H1 (cell line): Measurements from ENCODE around the gene ZNF316. TPM values are rescaled to one million over a fixed set of nuclear protein-coding genes. Genes with fewer than 3 reads are reported as not detected.

ENCODE experiments used
- CTCF ChIA-PET: fragments of 300-600 bp; sonication (Branson Sonifier 250); formaldehyde crosslinking; loops from one replicate; lab custom pipeline; 2021; ENCODE audit not compliant: partially characterized antibody; lab: Charles Lee
- POLR2A ChIA-PET: fragments of 300-600 bp; sonication (Branson Sonifier 250); formaldehyde crosslinking; loops from one replicate; lab custom pipeline; 2021; ENCODE audit warnings: inconsistent platforms; ENCODE audit not compliant: partially characterized antibody; lab: Charles Lee
- DNase-seq, 2 experiments: peaks; one replicate each; pipeline versions ENCODE4 v3.0.0 to v3.0.0-alpha.2; 2010 to 2022; ENCODE audit warnings: low spot score in 2 of 2, low read depth in 1 of 2, mixed read lengths in 1 of 2
- FAIRE-seq: peaks from 2 replicates; lab custom pipeline; 2011; peaks lifted over from hg19 to GRCh38; lab: Jason Lieb, UNC
- H2AFZ ChIP-seq: 2 replicates; pipeline ENCODE4 v1.8.1; 2012; ENCODE audit warnings: low read length, inconsistent platforms
- H2AK5ac ChIP-seq: 2 replicates; pipeline ENCODE4 v1.6.1; 2013; ENCODE audit warnings: low read depth, low read length
- H2BK120ac ChIP-seq: replicated peaks from 2 replicates; pipeline ENCODE3; 2013; ENCODE audit warnings: low read depth, low read length, inconsistent platforms
- H2BK12ac ChIP-seq: 2 replicates; pipeline ENCODE4 v1.6.1; 2013; ENCODE audit warnings: low read depth, low read length
- H2BK15ac ChIP-seq: 2 replicates; pipeline ENCODE4 v1.6.1; 2013; ENCODE audit warnings: low read length
- H2BK20ac ChIP-seq: 2 replicates; pipeline ENCODE4 v1.6.1; 2013; ENCODE audit warnings: low read length
- H2BK5ac ChIP-seq: 2 replicates; pipeline ENCODE4 v1.6.1; 2013; ENCODE audit warnings: low read depth, low read length
- H3K14ac ChIP-seq: 2 replicates; pipeline ENCODE4 v1.6.1; 2013; ENCODE audit warnings: inconsistent platforms; ENCODE audit not compliant: insufficient read length
- H3K18ac ChIP-seq: 2 replicates; pipeline ENCODE4 v1.6.1; 2013; ENCODE audit warnings: low read length; ENCODE audit errors: extremely low read depth
- H3K23ac ChIP-seq: 2 replicates; pipeline ENCODE4 v1.6.1; 2013; ENCODE audit warnings: inconsistent platforms; ENCODE audit not compliant: insufficient read length
- H3K23me2 ChIP-seq: 2 replicates; pipeline ENCODE4 v1.6.1; 2013; ENCODE audit warnings: low read depth, low read length
- H3K27ac ChIP-seq: 2 replicates; pipeline ENCODE4 v1.6.1; 2011; ENCODE audit warnings: low read depth, low read length, inconsistent platforms
- H3K27me3 ChIP-seq, 4 experiments: replicated peaks in 1 of 4; 1 replicate in 1 of 4; 2 replicates in 3 of 4; pipeline versions ENCODE4 v1.6.1 to v1.8.1; 2011 to 2013; ENCODE audit warnings: low read length in 3 of 4, mild to moderate bottlenecking in 3 of 4, inconsistent platforms in 2 of 4, mixed read lengths in 2 of 4, moderate library complexity in 1 of 4; ENCODE audit not compliant: control insufficient read depth in 3 of 4, insufficient read depth in 3 of 4; ENCODE audit errors: extremely low read depth in 1 of 4
- H3K36me3 ChIP-seq, 4 experiments: 2 replicates each; pipeline versions ENCODE4 v1.6.1 to v1.8.1; 2011 to 2013; ENCODE audit warnings: mild to moderate bottlenecking in 4 of 4, low read length in 3 of 4, moderate library complexity in 2 of 4, control low read depth in 1 of 4, inconsistent platforms in 1 of 4; ENCODE audit not compliant: insufficient read depth in 4 of 4, control insufficient read depth in 2 of 4
- H3K4ac ChIP-seq: replicated peaks from 2 replicates; pipeline ENCODE3; 2013; ENCODE audit warnings: low read length, low read depth, mixed read lengths, inconsistent platforms; ENCODE audit not compliant: insufficient read length
- H3K4me1 ChIP-seq, 4 experiments: replicated peaks in 1 of 4; 1 replicate in 1 of 4; 2 replicates in 3 of 4; pipeline versions ENCODE4 v1.6.1 to v1.8.1; 2011 to 2013; ENCODE audit warnings: low read length in 3 of 4, inconsistent platforms in 2 of 4, mixed read lengths in 1 of 4; ENCODE audit not compliant: insufficient read depth in 4 of 4, control insufficient read depth in 3 of 4
- H3K4me2 ChIP-seq, 2 experiments: 2 replicates each; pipeline versions ENCODE4 v1.6.1 to v1.8.1; 2011 to 2013; ENCODE audit warnings: low read depth in 2 of 2, low read length in 2 of 2, control low read depth in 1 of 2, inconsistent platforms in 1 of 2, mild to moderate bottlenecking in 1 of 2; ENCODE audit not compliant: insufficient read depth in 1 of 2
- H3K4me3 ChIP-seq, 4 experiments: fragments of 200-600, 300-600 bp in 1 of 4; sonication (generic), shearing (Covaris generic), sonication (Bioruptor Twin) in 1 of 4; 2 replicates each; pipeline versions ENCODE4 v1.5.1 to v1.8.1; 2011 to 2016; ENCODE audit warnings: low read length in 4 of 4, low read depth in 3 of 4, control low read depth in 2 of 4, inconsistent platforms in 2 of 4, mild to moderate bottlenecking in 2 of 4, mixed read lengths in 1 of 4, moderate library complexity in 1 of 4; ENCODE audit not compliant: insufficient read depth in 2 of 4; ENCODE audit errors: extremely low read depth in 1 of 4
- H3K56ac ChIP-seq: replicated peaks from 2 replicates; pipeline ENCODE3; 2013; ENCODE audit warnings: low read depth, mild to moderate bottlenecking, mixed read lengths, low read length, inconsistent platforms; ENCODE audit not compliant: insufficient read length
- H3K79me1 ChIP-seq: 2 replicates; pipeline ENCODE4 v1.6.1; 2013; ENCODE audit warnings: low read depth, low read length, control low read depth
- H3K79me2 ChIP-seq, 2 experiments: 2 replicates each; pipeline versions ENCODE4 v1.6.1 to v1.8.1; 2012 to 2013; ENCODE audit warnings: low read length in 2 of 2, mild to moderate bottlenecking in 2 of 2, inconsistent platforms in 1 of 2; ENCODE audit not compliant: insufficient read depth in 2 of 2, control insufficient read depth in 1 of 2
- H3K9ac ChIP-seq, 4 experiments: replicated peaks in 1 of 4; 1 replicate in 1 of 4; 2 replicates in 3 of 4; pipeline versions ENCODE4 v1.6.1 to v1.8.1; 2011 to 2013; ENCODE audit warnings: low read depth in 3 of 4, low read length in 3 of 4, control low read depth in 2 of 4, mild to moderate bottlenecking in 2 of 4, moderate library complexity in 2 of 4, inconsistent platforms in 1 of 4; ENCODE audit errors: extremely low read depth in 1 of 4
- H3K9me3 ChIP-seq, 2 experiments: 2 replicates each; pipeline versions ENCODE4 v1.6.1 to v1.8.1; 2012 to 2013; ENCODE audit warnings: mild to moderate bottlenecking in 2 of 2, moderate library complexity in 2 of 2, control low read depth in 1 of 2, inconsistent platforms in 1 of 2, low read depth in 1 of 2, low read length in 1 of 2, mixed read lengths in 1 of 2; ENCODE audit not compliant: insufficient read depth in 2 of 2
- H4K20me1 ChIP-seq, 2 experiments: replicated peaks in 1 of 2; 2 replicates each; pipeline versions ENCODE3 to v1.8.1; 2011 to 2013; ENCODE audit warnings: inconsistent platforms in 2 of 2, low read length in 2 of 2, mild to moderate bottlenecking in 1 of 2; ENCODE audit not compliant: insufficient read depth in 2 of 2, control insufficient read depth in 1 of 2
- H4K5ac ChIP-seq: 2 replicates; pipeline ENCODE4 v1.6.1; 2013; ENCODE audit warnings: low read length, low read depth, mixed read lengths, inconsistent platforms; ENCODE audit not compliant: insufficient read length
- H4K8ac ChIP-seq: 2 replicates; pipeline ENCODE4 v1.8.0; 2013; ENCODE audit warnings: mild to moderate bottlenecking, moderate library complexity, low read length, inconsistent platforms; ENCODE audit not compliant: insufficient read depth; ENCODE audit errors: extremely low read depth
- H4K91ac ChIP-seq: replicated peaks from 2 replicates; pipeline ENCODE3; 2013; ENCODE audit warnings: low read length, mixed read lengths, inconsistent platforms; ENCODE audit not compliant: insufficient read length
- BACH1 ChIP-seq: IDR thresholded peaks from 2 replicates; pipeline ENCODE4 v1.6.1; 2012; ENCODE audit warnings: low read length, improper control_type of control experiment
- HDAC2 ChIP-seq, 2 experiments: fragments of 300-600 bp in 1 of 2; sonication (generic) in 1 of 2; IDR thresholded peaks; 2 replicates each; pipeline ENCODE4 v1.6.1; 2011 to 2012; ENCODE audit warnings: low read depth in 2 of 2, low read length in 2 of 2, mild to moderate bottlenecking in 2 of 2, moderate library complexity in 2 of 2, borderline replicate concordance in 1 of 2, inconsistent platforms in 1 of 2
- WGBS, 2 experiments: shearing (Covaris generic) in 1 of 2; methylation state at CpG; one replicate each; pipeline versions ENCODE4 v1.1.6 to v1.1.7; 2013 to 2015; ENCODE audit warnings: low lambda C conversion rate in 2 of 2, mixed read lengths in 2 of 2, inconsistent platforms in 1 of 2, low coverage in 1 of 2, missing lambda C conversion rate in 1 of 2; ENCODE audit not compliant: insufficient replicate concordance in 2 of 2, insufficient coverage in 1 of 2, insufficient read length in 1 of 2; ENCODE audit errors: extremely low coverage in 1 of 2, missing lambda C conversion rate in 1 of 2; 5-methylcytosine and 5-hydroxymethylcytosine counted together
- polyA plus RNA-seq, 7 experiments: library from polyadenylated mRNA; depleted of rRNA in 3 of 7; stranded (reverse) in 5 of 7; unstranded in 2 of 7; fragments of >200 nt in 5 of 7; fragments of 200-250 nt in 2 of 7; gene quantifications; 1 replicate in 5 of 7; 2 replicates in 1 of 7; 4 replicates in 1 of 7; pipeline versions ENCODE4 v1.2.1 to v1.2.3, GENCODE V29; 2011 to 2013; ENCODE audit warnings: missing spikeins in 2 of 7, mixed read lengths in 2 of 7
- total RNA-seq: library from RNA; stranded (reverse); fragmentation: NEBNext Ultra II Directional; extraction: Animal tissue kit (Norgen Biotek cat#: 25700); gene quantifications from 2 replicates; pipeline ENCODE4 v1.2.1, GENCODE V29; 2021
- TF ChIP-seq, protein P1 (sequence below), 3 experiments: IDR thresholded peaks; 1 replicate in 2 of 3; 2 replicates in 1 of 3; pipeline versions ENCODE4 v1.5.1 to v1.6.1; 2011; ENCODE audit warnings: low read length in 3 of 3, mild to moderate bottlenecking in 3 of 3, inconsistent platforms in 2 of 3, low read depth in 1 of 3, moderate library complexity in 1 of 3; ENCODE audit not compliant: insufficient read depth in 1 of 3; ENCODE audit errors: control extremely low read depth in 1 of 3

ZNF316 gene
- total and polyA plus RNA-seq, 2 of the 8 experiments (the other 6 are each of a cell fraction or from before 2014, with no cell fraction given), result 3.6 to 13.7 TPM

- Histone ChIP-seq H3K27me3 (no peaks in the 10 kb centered on the region), H3K14ac (no peak overlapping the region), H3K27ac (no peak overlapping the region), H2BK15ac (no peak overlapping the region), H3K56ac (no peak overlapping the region), H2AK5ac (no peak overlapping the region), H4K20me1 (peaks cover 0 to 3% of the 10 kb centered on the region in 2 experiments), H3K23ac (no peak overlapping the region), H3K79me2 (no peaks in the 10 kb centered on the region), H3K4me3 (no peak overlapping the region), H3K79me1 (no peaks in the 10 kb centered on the region), H2BK12ac (no peak overlapping the region), H2BK120ac (no peak overlapping the region), H4K91ac (no peak overlapping the region), H3K36me3 (peaks cover 0 to 2% (median 1%) of the 10 kb centered on the region in 4 experiments; a peak in 1 of 8 replicates), H3K9me3 (no peaks in the 10 kb centered on the region), H3K9ac (no peak overlapping the region), H3K4ac (no peak overlapping the region), H4K8ac (no peak overlapping the region), H3K4me2 (no peak overlapping the region), H2AFZ (no peak overlapping the region), H3K4me1 (no peaks in the 10 kb centered on the region; a peak in 1 of 7 replicates), H2BK20ac (no peak overlapping the region), H2BK5ac (no peak overlapping the region), H3K23me2 (no peaks in the 10 kb centered on the region), H3K18ac (no peak overlapping the region), H4K5ac (no peak overlapping the region)
- ChIA-PET CTCF (interaction anchor here (1.4 kb wide), 1 partner anchor 10 kb away, joined by 4 read pairs; no protein-coding TSS in a partner anchor), POLR2A (no interaction called here)
- DNase-seq, result no peak
- 87% methylated on average over 6 of the region's 6 CpGs; no CpG with 5 or more reads in 1 of the 2 experiments for WGBS, 2 experiments
- no peak for FAIRE-seq
- TF ChIP-seq, protein P1, sequence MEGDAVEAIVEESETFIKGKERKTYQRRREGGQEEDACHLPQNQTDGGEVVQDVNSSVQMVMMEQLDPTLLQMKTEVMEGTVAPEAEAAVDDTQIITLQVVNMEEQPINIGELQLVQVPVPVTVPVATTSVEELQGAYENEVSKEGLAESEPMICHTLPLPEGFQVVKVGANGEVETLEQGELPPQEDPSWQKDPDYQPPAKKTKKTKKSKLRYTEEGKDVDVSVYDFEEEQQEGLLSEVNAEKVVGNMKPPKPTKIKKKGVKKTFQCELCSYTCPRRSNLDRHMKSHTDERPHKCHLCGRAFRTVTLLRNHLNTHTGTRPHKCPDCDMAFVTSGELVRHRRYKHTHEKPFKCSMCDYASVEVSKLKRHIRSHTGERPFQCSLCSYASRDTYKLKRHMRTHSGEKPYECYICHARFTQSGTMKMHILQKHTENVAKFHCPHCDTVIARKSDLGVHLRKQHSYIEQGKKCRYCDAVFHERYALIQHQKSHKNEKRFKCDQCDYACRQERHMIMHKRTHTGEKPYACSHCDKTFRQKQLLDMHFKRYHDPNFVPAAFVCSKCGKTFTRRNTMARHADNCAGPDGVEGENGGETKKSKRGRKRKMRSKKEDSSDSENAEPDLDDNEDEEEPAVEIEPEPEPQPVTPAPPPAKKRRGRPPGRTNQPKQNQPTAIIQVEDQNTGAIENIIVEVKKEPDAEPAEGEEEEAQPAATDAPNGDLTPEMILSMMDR (IDR thresholded peaks at IDR 0.05; ENCODE audit: control extremely low read depth in 1 of 3, insufficient read depth in 1 of 3, low read depth in 1 of 3, low read length in 3 of 3), result peak in 2 of 3 experiments; percentile 2 to 19; a peak in 2 of 4 replicates
- TF ChIP-seq HDAC2 (IDR thresholded peaks at IDR 0.05; ENCODE audit: borderline replicate concordance in 1 of 2, low read depth in 2 of 2, low read length in 2 of 2) (no peak), BACH1 (no peak)
Measured at GRCh38 chr7:6628045-6628444, 9.1 kb upstream of the ZNF316 start.
